K562 (cell line): ENCODE data around the gene OR1B1. TPM values are rescaled to one million over a fixed set of nuclear protein-coding genes. Genes with fewer than 3 reads are reported as not detected.

Experiments used
- ATAC-seq: fragments of 200-7000 bp; cut with Tn5 transposase; 3 replicates; pipeline ENCODE4 v1.9.1; 2020; ENCODE audit warnings: moderate library complexity
- BruUV-seq: library from RNA; stranded (reverse); fragments of 400-500 nt; replicated peaks from 2 replicates; lab custom pipeline; 2021; lab: Mats Ljungman, UMichigan
- CTCF ChIA-PET: fragments of 300-600 bp; formaldehyde crosslinking; extraction: SDS; loops from one replicate; lab custom pipeline; 2021; ENCODE audit warnings: low intra/inter-chr PET ratio; lab: Yijun Ruan, JAX
- POLR2A ChIA-PET: fragments of 300-600, 350-650 bp; sonication (Branson Sonifier 250); formaldehyde crosslinking; extraction: SDS; loops from one replicate; lab custom pipeline; 2021; ENCODE audit warnings: antibody characterized with exemption, inconsistent platforms; lab: Yijun Ruan, JAX
- DNase-seq, 4 experiments: peaks; one replicate each; pipeline versions ENCODE4 v3.0.0 to v3.0.0-alpha.2; 2011 to 2018; ENCODE audit warnings: low spot score in 3 of 4, mixed read lengths in 3 of 4; ENCODE audit errors: extremely low read depth in 1 of 4
- FAIRE-seq: peaks from 2 replicates; lab custom pipeline; 2011; peaks lifted over from hg19 to GRCh38; lab: Jason Lieb, UNC
- H2AFZ ChIP-seq: 2 replicates; pipeline ENCODE4 v1.6.0; 2011; ENCODE audit warnings: low read depth, low read length, control low read depth, inconsistent platforms
- H3K27ac ChIP-seq: fragments of 200-600 bp; 3 replicates; pipeline ENCODE4 v1.8.0; 2011; ENCODE audit warnings: low read depth, mild to moderate bottlenecking, control low read depth, inconsistent platforms, low read length, moderate library complexity, mixed read lengths; ENCODE audit errors: extremely low read depth
- H3K27me3 ChIP-seq, 2 experiments: fragments of 300-600 bp in 1 of 2; 2 replicates in 1 of 2; 3 replicates in 1 of 2; pipeline versions ENCODE4 v1.6.0 to v1.8.0; 2011; ENCODE audit warnings: inconsistent platforms in 2 of 2, low read length in 2 of 2, mild to moderate bottlenecking in 1 of 2, mixed read lengths in 1 of 2, moderate library complexity in 1 of 2; ENCODE audit not compliant: control insufficient read depth in 2 of 2, insufficient read depth in 2 of 2
- H3K36me3 ChIP-seq: fragments of 300-600 bp; 3 replicates; pipeline ENCODE4 v1.8.0; 2011; ENCODE audit warnings: mild to moderate bottlenecking, low read length, inconsistent platforms; ENCODE audit not compliant: control insufficient read depth, insufficient read depth
- H3K4me1 ChIP-seq, 2 experiments: fragments of 200-600 bp in 1 of 2; replicated peaks in 1 of 2; 2 replicates in 1 of 2; 3 replicates in 1 of 2; pipeline versions ENCODE4 v1.5.1 to v1.8.0; 2011; ENCODE audit warnings: inconsistent platforms in 2 of 2, low read length in 2 of 2, mild to moderate bottlenecking in 1 of 2, mixed read lengths in 1 of 2, moderate library complexity in 1 of 2; ENCODE audit not compliant: control insufficient read depth in 2 of 2, insufficient read depth in 2 of 2
- H3K4me2 ChIP-seq: 2 replicates; pipeline ENCODE4 v1.6.1; 2011; ENCODE audit warnings: low read length, control low read depth, inconsistent platforms, mixed read lengths; ENCODE audit not compliant: insufficient read depth
- H3K4me3 ChIP-seq: fragments of 200-600 bp; sonication (generic), shearing (Covaris generic); 2 replicates; pipeline ENCODE4 v1.5.1; 2016; ENCODE audit warnings: control low read depth, inconsistent platforms
- H3K79me2 ChIP-seq: fragments of 200-600 bp; 3 replicates; pipeline ENCODE4 v1.8.0; 2011; ENCODE audit warnings: low read length, inconsistent platforms; ENCODE audit not compliant: control insufficient read depth, insufficient read depth
- H3K9ac ChIP-seq, 2 experiments: 2 replicates each; pipeline versions ENCODE4 v1.6.0 to v1.6.1; 2011; ENCODE audit warnings: low read depth in 2 of 2, low read length in 2 of 2, control low read depth in 1 of 2, inconsistent platforms in 1 of 2, mild to moderate bottlenecking in 1 of 2, mixed read lengths in 1 of 2; ENCODE audit not compliant: insufficient read depth in 1 of 2
- H3K9me1 ChIP-seq: one replicate; pipeline ENCODE4 v1.6.0; 2011; ENCODE audit warnings: inconsistent platforms, mild to moderate bottlenecking, low read length, moderate library complexity; ENCODE audit not compliant: control insufficient read depth, insufficient read depth
- H3K9me3 ChIP-seq: replicated peaks from 2 replicates; pipeline ENCODE4 v1.5.1; 2011; ENCODE audit warnings: low read depth, low read length, inconsistent platforms; ENCODE audit not compliant: control insufficient read depth, insufficient read depth
- H4K20me1 ChIP-seq: replicated peaks from 2 replicates; pipeline ENCODE4 v1.6.1; 2011; ENCODE audit warnings: low read length, inconsistent platforms, mixed read lengths; ENCODE audit not compliant: control insufficient read depth, insufficient read depth
- HCFC1 ChIP-seq: IDR thresholded peaks from 2 replicates; pipeline ENCODE4 v1.6.1; 2012; ENCODE audit warnings: low read depth, low read length, improper control_type of control experiment
- PURB ChIP-seq: sonication (generic); formaldehyde crosslinking; IDR thresholded peaks from 2 replicates; pipeline ENCODE4 v1.9.0; 2021; ENCODE audit warnings: low read depth, mild to moderate bottlenecking, missing genetic modification reagents
- ZNF263 ChIP-seq: sonication (generic); formaldehyde crosslinking; IDR thresholded peaks from 2 replicates; pipeline ENCODE4 v1.8.0; 2022; ENCODE audit warnings: mild to moderate bottlenecking, missing genetic modification reagents, borderline replicate concordance
- ZNF699 ChIP-seq: fragments of 250-450 bp; sonication (Bioruptor Pico); IDR thresholded peaks from 2 replicates; pipeline ENCODE4 v1.8.0; 2021; ENCODE audit warnings: mild to moderate bottlenecking, moderate library complexity; ENCODE audit not compliant: insufficient replicate concordance
- WGBS: fragments of 100-300 bp; shearing (Covaris generic); methylation state at CpG from one replicate; pipeline ENCODE4 v1.1.6; 2016; ENCODE audit warnings: low coverage, mixed read lengths; ENCODE audit not compliant: insufficient coverage; ENCODE audit errors: missing lambda C conversion rate; 5-methylcytosine and 5-hydroxymethylcytosine counted together
- in situ Hi-C: fragments of 300-500 bp; cut with MboI; formaldehyde crosslinking; loops from 4 replicates; pipeline ENCODE4 v1.15.0; 2018; ENCODE audit warnings: inconsistent platforms, mixed read lengths
- intact Hi-C: fragments of 100-400 bp; cut with micrococcal nuclease; formaldehyde crosslinking; loops from 2 replicates; pipeline ENCODE4 v1.14.2; 2022
- polyA plus RNA-seq, 8 experiments: library from polyadenylated mRNA; depleted of rRNA in 4 of 8; stranded (reverse) in 5 of 8; unstranded in 3 of 8; fragments of >200 nt; fragmentation: Nextera tagmentation in 2 of 8; fragmentation: Illumina TruSeq in 1 of 8; extraction: Ambion mirVana in 2 of 8; extraction: Trizol in 1 of 8; gene quantifications; 2 replicates each; pipeline versions ENCODE4 v1.2.1 to v1.2.3, GENCODE V29; 2011 to 2014; ENCODE audit warnings: inconsistent platforms in 1 of 8, missing spikeins in 1 of 8
- total RNA-seq, 7 experiments: library from RNA; depleted of rRNA in 6 of 7; stranded (reverse); fragments of >200 nt in 6 of 7; fragmentation: Illumina TruSeq in 2 of 7; extraction: Trizol in 2 of 7; gene quantifications; 2 replicates each; pipeline versions ENCODE4 v1.2.1 to v1.2.3, GENCODE V29; 2011 to 2021; ENCODE audit warnings: low replicate concordance in 1 of 7

The OR1B1 gene
- total and polyA plus RNA-seq, 9 of the 15 experiments (the other 6 are each of a cell fraction or from before 2014, with no cell fraction given), result not detected

DNA sequence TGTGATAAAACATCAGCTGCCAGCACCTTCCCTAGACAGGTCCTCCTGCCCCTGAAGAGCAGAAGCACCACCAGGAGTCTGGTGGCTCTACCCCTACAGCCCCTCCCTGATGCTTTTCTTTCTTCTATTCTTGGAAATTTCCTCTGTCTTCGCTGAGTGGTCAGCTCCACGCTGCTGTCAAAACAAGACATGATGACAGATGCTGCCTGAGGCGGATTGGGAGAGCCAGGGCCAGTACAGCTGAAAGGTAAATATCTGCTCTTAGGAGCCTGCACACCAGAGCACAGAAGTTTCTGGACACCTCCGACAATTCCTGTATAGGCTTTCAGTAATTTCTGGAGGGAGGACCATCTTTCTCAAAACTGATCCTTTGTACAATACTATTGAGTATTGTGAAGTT lies 47.6 kb downstream of the OR1B1 start:
- Histone ChIP-seq H4K20me1 (no peaks in the 10 kb centered on the region), H3K4me2 (no peak overlapping the region), H3K9me3 (no peaks in the 10 kb centered on the region), H3K9me1 (no peaks in the 10 kb centered on the region), H3K36me3 (no peaks in the 10 kb centered on the region), H3K4me3 (no peak overlapping the region), H3K79me2 (no peaks in the 10 kb centered on the region), H2AFZ (no peak overlapping the region), H3K9ac (no peak overlapping the region), H3K27ac (no peak overlapping the region), H3K27me3 (peaks cover 0 to 13% of the 10 kb centered on the region in 2 experiments; a peak in 3 of 5 replicates), H3K4me1 (no peaks in the 10 kb centered on the region)
- ATAC-seq (no peak), FAIRE-seq (no peak), DNase-seq (peak in 1 of 4 experiments; percentile 8)
- intact Hi-C loops, result loop anchor here (5.0 kb wide), 2 partner anchors 58 to 143 kb away; partner anchors contain the start of gene OR1N2
- no TSS peak for BruUV-seq
- ChIA-PET CTCF (no interaction called here), POLR2A (interaction anchor here (0.6 kb wide), 1 partner anchor 632 kb away, joined by 3 read pairs; no protein-coding TSS in a partner anchor)
- WGBS, result 1% methylated on average over 4 of the region's 4 CpGs
- TF ChIP-seq ZNF699 (CRISPR knock-in tag) (no peak), PURB (CRISPR knock-in tag) (no peak)
- in situ Hi-C loops, result no loop called here

DNA sequence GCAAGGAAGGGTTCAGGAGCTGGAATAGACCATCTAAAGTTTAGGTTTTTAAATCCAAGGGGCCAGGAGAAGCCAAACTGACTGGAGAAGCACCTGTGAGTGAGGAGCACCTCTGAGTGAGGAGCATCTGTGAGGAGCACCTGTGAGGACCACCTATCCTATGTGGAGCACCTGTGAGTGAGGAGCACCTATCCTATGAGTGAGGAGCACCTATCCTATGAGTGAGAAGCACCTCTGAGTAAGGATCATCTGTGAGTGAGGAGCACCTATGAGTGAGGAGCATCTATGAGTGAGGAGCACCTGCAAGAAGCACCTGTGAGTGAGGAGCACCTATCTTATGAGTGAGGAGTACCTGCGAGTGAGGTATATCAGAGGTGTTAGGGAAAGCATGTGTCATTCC lies 50.8 kb downstream of the OR1B1 start:
- Histone ChIP-seq H3K36me3 (no peaks in the 10 kb centered on the region), H2AFZ (no peak overlapping the region), H3K9me1 (no peaks in the 10 kb centered on the region), H3K27me3 (peaks cover 0 to 13% of the 10 kb centered on the region in 2 experiments; a peak in 3 of 5 replicates), H3K79me2 (no peaks in the 10 kb centered on the region), H3K27ac (no peak overlapping the region), H3K4me1 (no peaks in the 10 kb centered on the region), H4K20me1 (no peaks in the 10 kb centered on the region), H3K9ac (no peak overlapping the region), H3K4me3 (no peak overlapping the region), H3K4me2 (no peak overlapping the region), H3K9me3 (no peaks in the 10 kb centered on the region; the same call in 1 of the 2 replicates)
- ATAC-seq (no peak), FAIRE-seq (no peak), DNase-seq (no peak)
- intact Hi-C loops, result loop anchor here (5.0 kb wide), 1 partner anchor 139 kb away; no protein-coding TSS in a partner anchor
- POLR2A ChIA-PET, result no interaction called here
- TF ChIP-seq HCFC1, result no peak
- peak; percentile 86 for TF ChIP-seq ZNF263 (CRISPR knock-in tag)
- TF ChIP-seq, all 486 proteins: peak for 1
- WGBS, result 0% methylated on average over 1 of the region's 1 CpG
- CTCF ChIA-PET, result no interaction called here
- BruUV-seq, result no TSS peak
- in situ Hi-C loops, result no loop called here
